H1 (cell line): ENCODE data around the gene ADIPOR1. TPM values are rescaled to one million over a fixed set of nuclear protein-coding genes. Genes with fewer than 3 reads are reported as not detected.

Experiments used
- CTCF ChIA-PET: fragments of 300-600 bp; sonication (Branson Sonifier 250); formaldehyde crosslinking; loops from one replicate; lab custom pipeline; 2021; ENCODE audit not compliant: partially characterized antibody; lab: Charles Lee
- POLR2A ChIA-PET: fragments of 300-600 bp; sonication (Branson Sonifier 250); formaldehyde crosslinking; loops from one replicate; lab custom pipeline; 2021; ENCODE audit warnings: inconsistent platforms; ENCODE audit not compliant: partially characterized antibody; lab: Charles Lee
- DNase-seq, 2 experiments: peaks; one replicate each; pipeline versions ENCODE4 v3.0.0 to v3.0.0-alpha.2; 2010 to 2022; ENCODE audit warnings: low spot score in 2 of 2, low read depth in 1 of 2, mixed read lengths in 1 of 2
- FAIRE-seq: peaks from 2 replicates; lab custom pipeline; 2011; peaks lifted over from hg19 to GRCh38; lab: Jason Lieb, UNC
- H2AFZ ChIP-seq: 2 replicates; pipeline ENCODE4 v1.8.1; 2012; ENCODE audit warnings: low read length, inconsistent platforms
- H2AK5ac ChIP-seq: 2 replicates; pipeline ENCODE4 v1.6.1; 2013; ENCODE audit warnings: low read depth, low read length
- H2BK120ac ChIP-seq: replicated peaks from 2 replicates; pipeline ENCODE3; 2013; ENCODE audit warnings: low read depth, low read length, inconsistent platforms
- H2BK12ac ChIP-seq: 2 replicates; pipeline ENCODE4 v1.6.1; 2013; ENCODE audit warnings: low read depth, low read length
- H2BK15ac ChIP-seq: 2 replicates; pipeline ENCODE4 v1.6.1; 2013; ENCODE audit warnings: low read length
- H2BK20ac ChIP-seq: 2 replicates; pipeline ENCODE4 v1.6.1; 2013; ENCODE audit warnings: low read length
- H2BK5ac ChIP-seq: 2 replicates; pipeline ENCODE4 v1.6.1; 2013; ENCODE audit warnings: low read depth, low read length
- H3K14ac ChIP-seq: 2 replicates; pipeline ENCODE4 v1.6.1; 2013; ENCODE audit warnings: inconsistent platforms; ENCODE audit not compliant: insufficient read length
- H3K18ac ChIP-seq: 2 replicates; pipeline ENCODE4 v1.6.1; 2013; ENCODE audit warnings: low read length; ENCODE audit errors: extremely low read depth
- H3K23ac ChIP-seq: 2 replicates; pipeline ENCODE4 v1.6.1; 2013; ENCODE audit warnings: inconsistent platforms; ENCODE audit not compliant: insufficient read length
- H3K23me2 ChIP-seq: 2 replicates; pipeline ENCODE4 v1.6.1; 2013; ENCODE audit warnings: low read depth, low read length
- H3K27ac ChIP-seq: 2 replicates; pipeline ENCODE4 v1.6.1; 2011; ENCODE audit warnings: low read depth, low read length, inconsistent platforms
- H3K27me3 ChIP-seq, 4 experiments: replicated peaks in 1 of 4; 1 replicate in 1 of 4; 2 replicates in 3 of 4; pipeline versions ENCODE4 v1.6.1 to v1.8.1; 2011 to 2013; ENCODE audit warnings: low read length in 3 of 4, mild to moderate bottlenecking in 3 of 4, inconsistent platforms in 2 of 4, mixed read lengths in 2 of 4, moderate library complexity in 1 of 4; ENCODE audit not compliant: control insufficient read depth in 3 of 4, insufficient read depth in 3 of 4; ENCODE audit errors: extremely low read depth in 1 of 4
- H3K36me3 ChIP-seq, 4 experiments: 2 replicates each; pipeline versions ENCODE4 v1.6.1 to v1.8.1; 2011 to 2013; ENCODE audit warnings: mild to moderate bottlenecking in 4 of 4, low read length in 3 of 4, moderate library complexity in 2 of 4, control low read depth in 1 of 4, inconsistent platforms in 1 of 4; ENCODE audit not compliant: insufficient read depth in 4 of 4, control insufficient read depth in 2 of 4
- H3K4ac ChIP-seq: replicated peaks from 2 replicates; pipeline ENCODE3; 2013; ENCODE audit warnings: low read length, low read depth, mixed read lengths, inconsistent platforms; ENCODE audit not compliant: insufficient read length
- H3K4me1 ChIP-seq, 4 experiments: replicated peaks in 1 of 4; 1 replicate in 1 of 4; 2 replicates in 3 of 4; pipeline versions ENCODE4 v1.6.1 to v1.8.1; 2011 to 2013; ENCODE audit warnings: low read length in 3 of 4, inconsistent platforms in 2 of 4, mixed read lengths in 1 of 4; ENCODE audit not compliant: insufficient read depth in 4 of 4, control insufficient read depth in 3 of 4
- H3K4me2 ChIP-seq, 2 experiments: 2 replicates each; pipeline versions ENCODE4 v1.6.1 to v1.8.1; 2011 to 2013; ENCODE audit warnings: low read depth in 2 of 2, low read length in 2 of 2, control low read depth in 1 of 2, inconsistent platforms in 1 of 2, mild to moderate bottlenecking in 1 of 2; ENCODE audit not compliant: insufficient read depth in 1 of 2
- H3K4me3 ChIP-seq, 4 experiments: fragments of 200-600, 300-600 bp in 1 of 4; sonication (generic), shearing (Covaris generic), sonication (Bioruptor Twin) in 1 of 4; 2 replicates each; pipeline versions ENCODE4 v1.5.1 to v1.8.1; 2011 to 2016; ENCODE audit warnings: low read length in 4 of 4, low read depth in 3 of 4, control low read depth in 2 of 4, inconsistent platforms in 2 of 4, mild to moderate bottlenecking in 2 of 4, mixed read lengths in 1 of 4, moderate library complexity in 1 of 4; ENCODE audit not compliant: insufficient read depth in 2 of 4; ENCODE audit errors: extremely low read depth in 1 of 4
- H3K56ac ChIP-seq: replicated peaks from 2 replicates; pipeline ENCODE3; 2013; ENCODE audit warnings: low read depth, mild to moderate bottlenecking, mixed read lengths, low read length, inconsistent platforms; ENCODE audit not compliant: insufficient read length
- H3K79me1 ChIP-seq: 2 replicates; pipeline ENCODE4 v1.6.1; 2013; ENCODE audit warnings: low read depth, low read length, control low read depth
- H3K79me2 ChIP-seq, 2 experiments: 2 replicates each; pipeline versions ENCODE4 v1.6.1 to v1.8.1; 2012 to 2013; ENCODE audit warnings: low read length in 2 of 2, mild to moderate bottlenecking in 2 of 2, inconsistent platforms in 1 of 2; ENCODE audit not compliant: insufficient read depth in 2 of 2, control insufficient read depth in 1 of 2
- H3K9ac ChIP-seq, 4 experiments: replicated peaks in 1 of 4; 1 replicate in 1 of 4; 2 replicates in 3 of 4; pipeline versions ENCODE4 v1.6.1 to v1.8.1; 2011 to 2013; ENCODE audit warnings: low read depth in 3 of 4, low read length in 3 of 4, control low read depth in 2 of 4, mild to moderate bottlenecking in 2 of 4, moderate library complexity in 2 of 4, inconsistent platforms in 1 of 4; ENCODE audit errors: extremely low read depth in 1 of 4
- H3K9me3 ChIP-seq, 2 experiments: 2 replicates each; pipeline versions ENCODE4 v1.6.1 to v1.8.1; 2012 to 2013; ENCODE audit warnings: mild to moderate bottlenecking in 2 of 2, moderate library complexity in 2 of 2, control low read depth in 1 of 2, inconsistent platforms in 1 of 2, low read depth in 1 of 2, low read length in 1 of 2, mixed read lengths in 1 of 2; ENCODE audit not compliant: insufficient read depth in 2 of 2
- H4K20me1 ChIP-seq, 2 experiments: replicated peaks in 1 of 2; 2 replicates each; pipeline versions ENCODE3 to v1.8.1; 2011 to 2013; ENCODE audit warnings: inconsistent platforms in 2 of 2, low read length in 2 of 2, mild to moderate bottlenecking in 1 of 2; ENCODE audit not compliant: insufficient read depth in 2 of 2, control insufficient read depth in 1 of 2
- H4K5ac ChIP-seq: 2 replicates; pipeline ENCODE4 v1.6.1; 2013; ENCODE audit warnings: low read length, low read depth, mixed read lengths, inconsistent platforms; ENCODE audit not compliant: insufficient read length
- H4K8ac ChIP-seq: 2 replicates; pipeline ENCODE4 v1.8.0; 2013; ENCODE audit warnings: mild to moderate bottlenecking, moderate library complexity, low read length, inconsistent platforms; ENCODE audit not compliant: insufficient read depth; ENCODE audit errors: extremely low read depth
- H4K91ac ChIP-seq: replicated peaks from 2 replicates; pipeline ENCODE3; 2013; ENCODE audit warnings: low read length, mixed read lengths, inconsistent platforms; ENCODE audit not compliant: insufficient read length
- ATF2 ChIP-seq: IDR thresholded peaks from 2 replicates; pipeline ENCODE4 v1.6.1; 2012; ENCODE audit warnings: low read length, inconsistent platforms
- BACH1 ChIP-seq: IDR thresholded peaks from 2 replicates; pipeline ENCODE4 v1.6.1; 2012; ENCODE audit warnings: low read length, improper control_type of control experiment
- CHD1 ChIP-seq: IDR thresholded peaks from 2 replicates; pipeline ENCODE4 v1.6.1; 2012; ENCODE audit warnings: low read depth, low read length, improper control_type of control experiment
- CTCF ChIP-seq, 3 experiments: IDR thresholded peaks; 1 replicate in 2 of 3; 2 replicates in 1 of 3; pipeline versions ENCODE4 v1.5.1 to v1.6.1; 2011; ENCODE audit warnings: low read length in 3 of 3, mild to moderate bottlenecking in 3 of 3, inconsistent platforms in 2 of 3, low read depth in 1 of 3, moderate library complexity in 1 of 3; ENCODE audit not compliant: insufficient read depth in 1 of 3; ENCODE audit errors: control extremely low read depth in 1 of 3
- EGR1 ChIP-seq: IDR thresholded peaks from 2 replicates; pipeline ENCODE4 v1.6.1; 2011; ENCODE audit warnings: low read depth, low read length, borderline replicate concordance
- JUND ChIP-seq: IDR thresholded peaks from 2 replicates; pipeline ENCODE4 v1.6.1; 2011; ENCODE audit warnings: mild to moderate bottlenecking, improper control_type of control experiment, low read length
- KDM5A ChIP-seq: fragments of 200-600 bp; IDR thresholded peaks from 2 replicates; pipeline ENCODE4 v1.7.1; 2012; ENCODE audit warnings: mild to moderate bottlenecking, low read length, inconsistent platforms, mixed read lengths
- NANOG ChIP-seq: IDR thresholded peaks from 2 replicates; pipeline ENCODE4 v1.6.1; 2011; ENCODE audit warnings: low read length, low read depth, mild to moderate bottlenecking, inconsistent platforms; ENCODE audit not compliant: insufficient read depth, poor library complexity, severe bottlenecking
- SIRT6 ChIP-seq: IDR thresholded peaks from one replicate; pipeline ENCODE4 v1.7.1; 2012; ENCODE audit warnings: low read length, inconsistent platforms
- SRF ChIP-seq: IDR thresholded peaks from 2 replicates; pipeline ENCODE4 v1.6.1; 2011; ENCODE audit warnings: mild to moderate bottlenecking, low read depth, low read length, moderate library complexity
- YY1 ChIP-seq: IDR thresholded peaks from 2 replicates; pipeline ENCODE4 v1.6.1; 2011; ENCODE audit warnings: low read depth, mild to moderate bottlenecking, low read length
- WGBS, 2 experiments: shearing (Covaris generic) in 1 of 2; methylation state at CpG; one replicate each; pipeline versions ENCODE4 v1.1.6 to v1.1.7; 2013 to 2015; ENCODE audit warnings: low lambda C conversion rate in 2 of 2, mixed read lengths in 2 of 2, inconsistent platforms in 1 of 2, low coverage in 1 of 2, missing lambda C conversion rate in 1 of 2; ENCODE audit not compliant: insufficient replicate concordance in 2 of 2, insufficient coverage in 1 of 2, insufficient read length in 1 of 2; ENCODE audit errors: extremely low coverage in 1 of 2, missing lambda C conversion rate in 1 of 2; 5-methylcytosine and 5-hydroxymethylcytosine counted together
- polyA plus RNA-seq, 7 experiments: library from polyadenylated mRNA; depleted of rRNA in 3 of 7; stranded (reverse) in 5 of 7; unstranded in 2 of 7; fragments of >200 nt in 5 of 7; fragments of 200-250 nt in 2 of 7; gene quantifications; 1 replicate in 5 of 7; 2 replicates in 1 of 7; 4 replicates in 1 of 7; pipeline versions ENCODE4 v1.2.1 to v1.2.3, GENCODE V29; 2011 to 2013; ENCODE audit warnings: missing spikeins in 2 of 7, mixed read lengths in 2 of 7
- total RNA-seq: library from RNA; stranded (reverse); fragmentation: NEBNext Ultra II Directional; extraction: Animal tissue kit (Norgen Biotek cat#: 25700); gene quantifications from 2 replicates; pipeline ENCODE4 v1.2.1, GENCODE V29; 2021

Gene ADIPOR1
- total and polyA plus RNA-seq, 2 of the 8 experiments (the other 6 are each of a cell fraction or from before 2014, with no cell fraction given), result 69.8 to 118 TPM

- H3K27ac ChIP-seq, result no peak overlapping the region
- H3K4ac ChIP-seq, result no peak overlapping the region
- H3K23me2 ChIP-seq, result no peaks in the 10 kb centered on the region
- no peak overlapping the region for H2BK15ac ChIP-seq
- no peaks in the 10 kb centered on the region for H3K79me1 ChIP-seq
- H3K27me3 ChIP-seq, result no peaks in the 10 kb centered on the region
- H3K23ac ChIP-seq, result no peak overlapping the region
- DNase-seq (no peak), FAIRE-seq (no peak)
- H4K5ac ChIP-seq, result no peak overlapping the region
- H3K9ac ChIP-seq, result no peak overlapping the region
- no peak overlapping the region for H3K4me2 ChIP-seq
- H2BK20ac ChIP-seq, result no peak overlapping the region
- no peak overlapping the region for H3K18ac ChIP-seq
- H3K9me3 ChIP-seq, result no peaks in the 10 kb centered on the region
- H4K8ac ChIP-seq, result no peak overlapping the region
- WGBS, 2 experiments, result 47% methylated on average over 4 of the region's 4 CpGs; no CpG with 5 or more reads in 1 of the 2 experiments
- H3K79me2 ChIP-seq, result no peaks in the 10 kb centered on the region
- no peak overlapping the region for H3K14ac ChIP-seq
- H3K4me1 ChIP-seq, result no peaks in the 10 kb centered on the region
- POLR2A ChIA-PET, result interaction anchor here (1.1 to 2.2 kb wide), 3 partner anchors 11 to 43 kb away, joined by 4 to 5 read pairs (median 4); no protein-coding TSS in a partner anchor
- no peaks in the 10 kb centered on the region for H4K20me1 ChIP-seq
- no peak overlapping the region for H2BK120ac ChIP-seq
- no peak overlapping the region for H2AK5ac ChIP-seq
- no peak overlapping the region for H3K4me3 ChIP-seq
- H4K91ac ChIP-seq, result no peak overlapping the region
- peaks cover 0 to 30% (median 16%) of the 10 kb centered on the region in 4 experiments; a peak in 7 of 8 replicates for H3K36me3 ChIP-seq
- CTCF ChIA-PET, result interaction anchor here (1.2 kb wide), 1 partner anchor 9 kb away, joined by 3 read pairs; no protein-coding TSS in a partner anchor
- H3K56ac ChIP-seq, result no peak overlapping the region
- H2AFZ ChIP-seq, result no peak overlapping the region
- no peak overlapping the region for H2BK5ac ChIP-seq
- no peak overlapping the region for H2BK12ac ChIP-seq
- TF ChIP-seq CTCF (IDR thresholded peaks at IDR 0.05; ENCODE audit: control extremely low read depth in 1 of 3, insufficient read depth in 1 of 3, low read depth in 1 of 3, low read length in 3 of 3) (no peak), YY1 (no peak), SIRT6 (no peak), JUND (no peak), KDM5A (no peak), CHD1 (no peak), NANOG (no peak), EGR1 (no peak), ATF2 (no peak), BACH1 (no peak), SRF (no peak)
Observed at GRCh38 chr1:202905331-202905730, 52.8 kb downstream of the ADIPOR1 start.
